H1 (cell line): ENCODE measurements around the gene LSM3. TPM values are rescaled to one million over a fixed set of nuclear protein-coding genes. Genes with fewer than 3 reads are reported as not detected.

Experiments
- CTCF ChIA-PET: fragments of 300-600 bp; sonication (Branson Sonifier 250); formaldehyde crosslinking; loops from one replicate; lab custom pipeline; 2021; ENCODE audit not compliant: partially characterized antibody; lab: Charles Lee
- POLR2A ChIA-PET: fragments of 300-600 bp; sonication (Branson Sonifier 250); formaldehyde crosslinking; loops from one replicate; lab custom pipeline; 2021; ENCODE audit warnings: inconsistent platforms; ENCODE audit not compliant: partially characterized antibody; lab: Charles Lee
- DNase-seq, 2 experiments: peaks; one replicate each; pipeline versions ENCODE4 v3.0.0 to v3.0.0-alpha.2; 2010 to 2022; ENCODE audit warnings: low spot score in 2 of 2, low read depth in 1 of 2, mixed read lengths in 1 of 2
- FAIRE-seq: peaks from 2 replicates; lab custom pipeline; 2011; peaks lifted over from hg19 to GRCh38; lab: Jason Lieb, UNC
- H2AFZ ChIP-seq: 2 replicates; pipeline ENCODE4 v1.8.1; 2012; ENCODE audit warnings: low read length, inconsistent platforms
- H2AK5ac ChIP-seq: 2 replicates; pipeline ENCODE4 v1.6.1; 2013; ENCODE audit warnings: low read depth, low read length
- H2BK120ac ChIP-seq: replicated peaks from 2 replicates; pipeline ENCODE3; 2013; ENCODE audit warnings: low read depth, low read length, inconsistent platforms
- H2BK12ac ChIP-seq: 2 replicates; pipeline ENCODE4 v1.6.1; 2013; ENCODE audit warnings: low read depth, low read length
- H2BK15ac ChIP-seq: 2 replicates; pipeline ENCODE4 v1.6.1; 2013; ENCODE audit warnings: low read length
- H2BK20ac ChIP-seq: 2 replicates; pipeline ENCODE4 v1.6.1; 2013; ENCODE audit warnings: low read length
- H2BK5ac ChIP-seq: 2 replicates; pipeline ENCODE4 v1.6.1; 2013; ENCODE audit warnings: low read depth, low read length
- H3K14ac ChIP-seq: 2 replicates; pipeline ENCODE4 v1.6.1; 2013; ENCODE audit warnings: inconsistent platforms; ENCODE audit not compliant: insufficient read length
- H3K18ac ChIP-seq: 2 replicates; pipeline ENCODE4 v1.6.1; 2013; ENCODE audit warnings: low read length; ENCODE audit errors: extremely low read depth
- H3K23ac ChIP-seq: 2 replicates; pipeline ENCODE4 v1.6.1; 2013; ENCODE audit warnings: inconsistent platforms; ENCODE audit not compliant: insufficient read length
- H3K23me2 ChIP-seq: 2 replicates; pipeline ENCODE4 v1.6.1; 2013; ENCODE audit warnings: low read depth, low read length
- H3K27ac ChIP-seq: 2 replicates; pipeline ENCODE4 v1.6.1; 2011; ENCODE audit warnings: low read depth, low read length, inconsistent platforms
- H3K27me3 ChIP-seq, 4 experiments: replicated peaks in 1 of 4; 1 replicate in 1 of 4; 2 replicates in 3 of 4; pipeline versions ENCODE4 v1.6.1 to v1.8.1; 2011 to 2013; ENCODE audit warnings: low read length in 3 of 4, mild to moderate bottlenecking in 3 of 4, inconsistent platforms in 2 of 4, mixed read lengths in 2 of 4, moderate library complexity in 1 of 4; ENCODE audit not compliant: control insufficient read depth in 3 of 4, insufficient read depth in 3 of 4; ENCODE audit errors: extremely low read depth in 1 of 4
- H3K36me3 ChIP-seq, 4 experiments: 2 replicates each; pipeline versions ENCODE4 v1.6.1 to v1.8.1; 2011 to 2013; ENCODE audit warnings: mild to moderate bottlenecking in 4 of 4, low read length in 3 of 4, moderate library complexity in 2 of 4, control low read depth in 1 of 4, inconsistent platforms in 1 of 4; ENCODE audit not compliant: insufficient read depth in 4 of 4, control insufficient read depth in 2 of 4
- H3K4ac ChIP-seq: replicated peaks from 2 replicates; pipeline ENCODE3; 2013; ENCODE audit warnings: low read length, low read depth, mixed read lengths, inconsistent platforms; ENCODE audit not compliant: insufficient read length
- H3K4me1 ChIP-seq, 4 experiments: replicated peaks in 1 of 4; 1 replicate in 1 of 4; 2 replicates in 3 of 4; pipeline versions ENCODE4 v1.6.1 to v1.8.1; 2011 to 2013; ENCODE audit warnings: low read length in 3 of 4, inconsistent platforms in 2 of 4, mixed read lengths in 1 of 4; ENCODE audit not compliant: insufficient read depth in 4 of 4, control insufficient read depth in 3 of 4
- H3K4me2 ChIP-seq, 2 experiments: 2 replicates each; pipeline versions ENCODE4 v1.6.1 to v1.8.1; 2011 to 2013; ENCODE audit warnings: low read depth in 2 of 2, low read length in 2 of 2, control low read depth in 1 of 2, inconsistent platforms in 1 of 2, mild to moderate bottlenecking in 1 of 2; ENCODE audit not compliant: insufficient read depth in 1 of 2
- H3K4me3 ChIP-seq, 4 experiments: fragments of 200-600, 300-600 bp in 1 of 4; sonication (generic), shearing (Covaris generic), sonication (Bioruptor Twin) in 1 of 4; 2 replicates each; pipeline versions ENCODE4 v1.5.1 to v1.8.1; 2011 to 2016; ENCODE audit warnings: low read length in 4 of 4, low read depth in 3 of 4, control low read depth in 2 of 4, inconsistent platforms in 2 of 4, mild to moderate bottlenecking in 2 of 4, mixed read lengths in 1 of 4, moderate library complexity in 1 of 4; ENCODE audit not compliant: insufficient read depth in 2 of 4; ENCODE audit errors: extremely low read depth in 1 of 4
- H3K56ac ChIP-seq: replicated peaks from 2 replicates; pipeline ENCODE3; 2013; ENCODE audit warnings: low read depth, mild to moderate bottlenecking, mixed read lengths, low read length, inconsistent platforms; ENCODE audit not compliant: insufficient read length
- H3K79me1 ChIP-seq: 2 replicates; pipeline ENCODE4 v1.6.1; 2013; ENCODE audit warnings: low read depth, low read length, control low read depth
- H3K79me2 ChIP-seq, 2 experiments: 2 replicates each; pipeline versions ENCODE4 v1.6.1 to v1.8.1; 2012 to 2013; ENCODE audit warnings: low read length in 2 of 2, mild to moderate bottlenecking in 2 of 2, inconsistent platforms in 1 of 2; ENCODE audit not compliant: insufficient read depth in 2 of 2, control insufficient read depth in 1 of 2
- H3K9ac ChIP-seq, 4 experiments: replicated peaks in 1 of 4; 1 replicate in 1 of 4; 2 replicates in 3 of 4; pipeline versions ENCODE4 v1.6.1 to v1.8.1; 2011 to 2013; ENCODE audit warnings: low read depth in 3 of 4, low read length in 3 of 4, control low read depth in 2 of 4, mild to moderate bottlenecking in 2 of 4, moderate library complexity in 2 of 4, inconsistent platforms in 1 of 4; ENCODE audit errors: extremely low read depth in 1 of 4
- H3K9me3 ChIP-seq, 2 experiments: 2 replicates each; pipeline versions ENCODE4 v1.6.1 to v1.8.1; 2012 to 2013; ENCODE audit warnings: mild to moderate bottlenecking in 2 of 2, moderate library complexity in 2 of 2, control low read depth in 1 of 2, inconsistent platforms in 1 of 2, low read depth in 1 of 2, low read length in 1 of 2, mixed read lengths in 1 of 2; ENCODE audit not compliant: insufficient read depth in 2 of 2
- H4K20me1 ChIP-seq, 2 experiments: replicated peaks in 1 of 2; 2 replicates each; pipeline versions ENCODE3 to v1.8.1; 2011 to 2013; ENCODE audit warnings: inconsistent platforms in 2 of 2, low read length in 2 of 2, mild to moderate bottlenecking in 1 of 2; ENCODE audit not compliant: insufficient read depth in 2 of 2, control insufficient read depth in 1 of 2
- H4K5ac ChIP-seq: 2 replicates; pipeline ENCODE4 v1.6.1; 2013; ENCODE audit warnings: low read length, low read depth, mixed read lengths, inconsistent platforms; ENCODE audit not compliant: insufficient read length
- H4K8ac ChIP-seq: 2 replicates; pipeline ENCODE4 v1.8.0; 2013; ENCODE audit warnings: mild to moderate bottlenecking, moderate library complexity, low read length, inconsistent platforms; ENCODE audit not compliant: insufficient read depth; ENCODE audit errors: extremely low read depth
- H4K91ac ChIP-seq: replicated peaks from 2 replicates; pipeline ENCODE3; 2013; ENCODE audit warnings: low read length, mixed read lengths, inconsistent platforms; ENCODE audit not compliant: insufficient read length
- BACH1 ChIP-seq: IDR thresholded peaks from 2 replicates; pipeline ENCODE4 v1.6.1; 2012; ENCODE audit warnings: low read length, improper control_type of control experiment
- PHF8 ChIP-seq: fragments of 200-600 bp; sonication (generic); conservative IDR thresholded peaks from 2 replicates; pipeline ENCODE4 v1.7.1; 2012; ENCODE audit warnings: low read depth, mild to moderate bottlenecking, inconsistent platforms, low read length, moderate library complexity
- WGBS, 2 experiments: shearing (Covaris generic) in 1 of 2; methylation state at CpG; one replicate each; pipeline versions ENCODE4 v1.1.6 to v1.1.7; 2013 to 2015; ENCODE audit warnings: low lambda C conversion rate in 2 of 2, mixed read lengths in 2 of 2, inconsistent platforms in 1 of 2, low coverage in 1 of 2, missing lambda C conversion rate in 1 of 2; ENCODE audit not compliant: insufficient replicate concordance in 2 of 2, insufficient coverage in 1 of 2, insufficient read length in 1 of 2; ENCODE audit errors: extremely low coverage in 1 of 2, missing lambda C conversion rate in 1 of 2; 5-methylcytosine and 5-hydroxymethylcytosine counted together
- polyA plus RNA-seq, 7 experiments: library from polyadenylated mRNA; depleted of rRNA in 3 of 7; stranded (reverse) in 5 of 7; unstranded in 2 of 7; fragments of >200 nt in 5 of 7; fragments of 200-250 nt in 2 of 7; gene quantifications; 1 replicate in 5 of 7; 2 replicates in 1 of 7; 4 replicates in 1 of 7; pipeline versions ENCODE4 v1.2.1 to v1.2.3, GENCODE V29; 2011 to 2013; ENCODE audit warnings: missing spikeins in 2 of 7, mixed read lengths in 2 of 7
- total RNA-seq: library from RNA; stranded (reverse); fragmentation: NEBNext Ultra II Directional; extraction: Animal tissue kit (Norgen Biotek cat#: 25700); gene quantifications from 2 replicates; pipeline ENCODE4 v1.2.1, GENCODE V29; 2021
- TF ChIP-seq, protein P1 (sequence below): IDR thresholded peaks from 2 replicates; pipeline ENCODE4 v1.6.1; 2012; ENCODE audit warnings: low read length, inconsistent platforms

Gene LSM3
- total and polyA plus RNA-seq, 2 of the 8 experiments (the other 6 are each of a cell fraction or from before 2014, with no cell fraction given), result 7.1 to 25.4 TPM

DNA sequence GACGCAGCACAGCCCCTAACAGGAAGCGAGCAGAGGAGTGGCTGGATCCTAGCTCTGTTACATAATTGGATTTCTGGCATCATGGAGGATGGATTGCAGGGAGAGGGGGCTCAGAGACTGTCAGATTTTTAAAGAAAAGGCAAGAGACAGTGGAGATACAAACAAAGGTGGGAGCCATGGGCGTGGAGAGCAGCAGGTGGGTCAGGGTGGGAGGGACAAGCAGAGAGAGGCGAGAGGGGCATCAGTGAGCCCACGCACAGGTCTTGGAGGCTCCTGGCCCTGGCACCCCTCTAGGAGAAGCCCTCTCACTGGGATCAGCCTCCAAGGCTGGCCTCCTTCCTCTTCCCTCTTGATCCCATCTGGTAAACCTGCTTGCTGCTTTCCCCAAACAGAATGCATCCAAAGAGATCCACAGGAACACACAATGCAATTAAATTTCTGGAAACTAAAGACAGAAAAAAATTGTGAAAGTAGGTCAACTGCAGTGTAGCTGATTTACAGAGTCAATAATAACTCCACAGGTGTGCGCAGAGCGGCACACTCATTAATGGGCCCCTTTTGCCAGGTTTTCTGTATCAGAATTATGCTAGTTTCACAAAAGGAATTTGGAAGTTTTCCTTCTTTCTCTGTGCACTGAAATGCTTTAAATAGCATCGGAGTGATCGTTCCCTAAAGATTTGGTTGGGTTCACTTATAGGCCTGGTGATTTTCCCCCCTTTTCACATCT is 66.1 kb downstream of the LSM3 start:
- TF ChIP-seq PHF8 (no peak), BACH1 (no peak)
- TF ChIP-seq, protein P1, sequence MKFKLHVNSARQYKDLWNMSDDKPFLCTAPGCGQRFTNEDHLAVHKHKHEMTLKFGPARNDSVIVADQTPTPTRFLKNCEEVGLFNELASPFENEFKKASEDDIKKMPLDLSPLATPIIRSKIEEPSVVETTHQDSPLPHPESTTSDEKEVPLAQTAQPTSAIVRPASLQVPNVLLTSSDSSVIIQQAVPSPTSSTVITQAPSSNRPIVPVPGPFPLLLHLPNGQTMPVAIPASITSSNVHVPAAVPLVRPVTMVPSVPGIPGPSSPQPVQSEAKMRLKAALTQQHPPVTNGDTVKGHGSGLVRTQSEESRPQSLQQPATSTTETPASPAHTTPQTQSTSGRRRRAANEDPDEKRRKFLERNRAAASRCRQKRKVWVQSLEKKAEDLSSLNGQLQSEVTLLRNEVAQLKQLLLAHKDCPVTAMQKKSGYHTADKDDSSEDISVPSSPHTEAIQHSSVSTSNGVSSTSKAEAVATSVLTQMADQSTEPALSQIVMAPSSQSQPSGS, result no peak
- Histone ChIP-seq H2AK5ac (no peak overlapping the region), H2BK12ac (no peak overlapping the region), H2BK5ac (no peak overlapping the region), H3K4me2 (no peak overlapping the region), H2BK120ac (no peak overlapping the region), H4K8ac (no peak overlapping the region), H4K20me1 (no peaks in the 10 kb centered on the region), H3K27me3 (peaks cover 0 to 4% (median 0%) of the 10 kb centered on the region in 4 experiments; a peak in 1 of 7 replicates), H3K79me2 (no peaks in the 10 kb centered on the region), H4K5ac (no peak overlapping the region), H3K4me3 (no peak overlapping the region), H3K4me1 (no peaks in the 10 kb centered on the region), H3K9me3 (no peaks in the 10 kb centered on the region), H2BK20ac (no peak overlapping the region), H3K27ac (no peak overlapping the region), H3K23ac (no peak overlapping the region), H2BK15ac (no peak overlapping the region), H3K36me3 (no peaks in the 10 kb centered on the region), H2AFZ (no peak overlapping the region), H3K4ac (no peak overlapping the region), H3K23me2 (no peaks in the 10 kb centered on the region), H3K56ac (no peak overlapping the region), H3K79me1 (no peaks in the 10 kb centered on the region), H4K91ac (no peak overlapping the region), H3K18ac (no peak overlapping the region), H3K9ac (no peak overlapping the region), H3K14ac (no peak overlapping the region)
- FAIRE-seq, result no peak
- DNase-seq, result no peak
- ChIA-PET CTCF (interaction anchor here (1.4 to 1.8 kb wide), 3 partner anchors 12 to 41 kb away, joined by 5 to 6 read pairs (median 6); no protein-coding TSS in a partner anchor), POLR2A (no interaction called here)
- WGBS, 2 experiments, result 87% methylated on average over 9 of the region's 9 CpGs; no CpG with 5 or more reads in 1 of the 2 experiments
